HS-5 (cell line): ENCODE measurements around the gene WBP2NL.

ENCODE experiments used
- DNase-seq: peaks from one replicate; pipeline ENCODE4 v3.0.0-alpha.2; 2012; ENCODE audit warnings: low read depth

WBP2NL gene

DNA sequence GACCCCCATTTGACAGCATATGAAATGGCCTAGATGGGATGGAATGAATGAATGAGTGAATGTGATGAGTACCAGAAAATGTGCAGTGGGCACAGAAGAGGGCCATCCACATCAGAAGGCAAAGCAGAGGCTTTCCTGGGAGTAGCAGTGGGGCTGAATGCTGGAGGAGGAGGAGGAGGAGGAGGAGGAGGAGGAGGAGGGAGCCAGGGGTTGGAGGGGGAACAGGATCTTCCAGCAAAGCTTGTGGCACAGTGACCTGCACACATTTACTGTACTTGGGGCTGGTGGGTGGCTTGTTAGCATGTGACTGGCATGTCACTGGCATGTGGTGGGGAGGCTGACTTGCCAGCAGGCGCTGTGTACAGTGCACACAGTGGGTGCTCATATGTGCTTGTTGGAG, 19.9 kb upstream of the WBP2NL start:
- DNase-seq, result no peak

GRCh38 chr22:41979423-41980250, 19.0 kb upstream of the WBP2NL start:
- no peak for DNase-seq

DNA sequence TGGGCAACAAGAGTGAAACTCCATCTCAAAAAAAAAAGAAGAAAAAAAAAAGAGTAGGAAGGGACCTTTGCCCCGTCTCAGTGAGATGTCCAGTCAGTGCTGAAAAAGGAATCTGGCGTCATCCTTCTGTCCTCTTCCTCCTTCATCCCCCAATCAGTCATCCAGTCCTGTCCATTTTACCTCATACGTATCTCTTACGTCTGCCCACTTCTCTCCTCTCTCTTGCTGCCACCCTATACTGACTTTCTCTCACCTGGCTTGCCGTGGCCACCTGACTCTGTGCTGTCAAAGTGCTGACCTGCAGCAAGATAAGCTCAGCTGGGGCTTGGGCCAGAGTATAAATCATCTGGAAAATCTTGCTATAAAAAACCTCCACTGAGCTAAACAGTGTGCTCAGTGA, 15.7 kb upstream of the WBP2NL start:
- DNase-seq, result no peak

DNA sequence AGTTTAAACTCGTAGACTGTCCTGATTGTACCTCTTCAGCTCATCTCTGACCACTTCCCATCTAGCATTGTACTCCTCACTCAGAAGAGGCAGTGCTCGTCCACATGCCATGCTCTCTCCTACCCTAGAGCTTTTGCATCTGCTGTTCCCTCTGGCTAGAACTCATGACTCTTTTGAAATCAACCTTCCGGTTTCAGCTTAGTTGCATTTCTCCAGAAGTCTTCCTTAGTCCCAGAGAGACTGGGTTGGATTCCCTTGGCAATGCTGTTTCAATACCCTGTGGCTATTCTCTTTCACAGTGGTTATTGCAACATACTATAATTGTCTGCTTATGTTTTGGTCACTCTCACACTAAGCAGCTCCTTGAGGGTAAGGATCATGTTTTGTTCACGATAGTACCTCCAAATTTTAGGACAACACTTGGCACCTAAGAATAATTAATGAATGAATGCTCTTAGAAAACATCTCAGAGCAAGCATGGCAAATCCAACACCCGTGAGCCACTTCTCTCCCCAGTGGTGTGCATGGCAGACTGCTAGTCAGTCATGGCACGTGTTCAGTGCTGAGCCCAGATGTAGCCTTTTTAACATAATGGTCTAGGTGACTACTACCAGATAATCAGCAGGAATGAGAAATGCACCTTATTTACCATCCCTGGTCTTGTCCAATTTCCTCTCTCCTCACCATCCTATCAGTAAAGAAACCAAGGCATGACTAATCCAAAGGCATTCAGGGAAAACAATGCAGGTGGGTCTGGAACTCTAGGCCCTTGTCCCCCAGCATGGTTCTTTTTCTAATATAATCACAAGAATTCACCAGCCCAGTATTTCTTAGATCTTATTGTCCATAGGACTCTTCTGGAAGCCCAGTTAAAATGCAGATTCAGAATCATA, 14.8 kb upstream of the WBP2NL start:
- no peak for DNase-seq

- DNase-seq, result no peak
Measured at GRCh38 chr22:41987276-41987675, 11.3 kb upstream of the WBP2NL start.

DNA sequence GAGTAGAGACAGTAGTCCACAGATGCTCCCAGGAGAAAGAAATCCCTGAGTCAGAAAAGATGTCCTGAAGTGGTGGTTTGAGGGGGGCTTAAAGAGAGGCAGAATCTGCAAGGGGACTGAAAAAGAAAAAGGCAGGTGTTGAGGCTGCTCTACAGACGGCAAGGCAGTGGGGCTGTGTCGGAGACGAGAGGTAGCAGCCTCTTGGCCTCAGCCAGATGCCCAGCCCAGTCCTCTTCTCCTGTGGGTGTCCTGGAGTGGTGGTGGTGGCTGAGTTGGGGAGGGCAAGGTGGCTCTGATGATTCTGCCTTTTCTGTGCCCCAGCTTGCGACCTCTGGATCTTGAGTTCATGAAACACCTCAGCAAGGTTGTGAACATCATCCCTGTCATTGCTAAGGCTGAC, 9.3 kb upstream of the WBP2NL start:
- DNase-seq, result no peak

- DNase-seq, result no peak
Measured at GRCh38 chr22:41991111-41991510, 7.5 kb upstream of the WBP2NL start.

GRCh38 chr22:41992496-41992895, 6.1 kb upstream of the WBP2NL start:
- DNase-seq, result no peak

GRCh38 chr22:41995211-41995610, 3.4 kb upstream of the WBP2NL start:
- DNase-seq, result no peak

- no peak for DNase-seq
Measured at GRCh38 chr22:41996826-41997225, 1.8 kb upstream of the WBP2NL start.

DNA sequence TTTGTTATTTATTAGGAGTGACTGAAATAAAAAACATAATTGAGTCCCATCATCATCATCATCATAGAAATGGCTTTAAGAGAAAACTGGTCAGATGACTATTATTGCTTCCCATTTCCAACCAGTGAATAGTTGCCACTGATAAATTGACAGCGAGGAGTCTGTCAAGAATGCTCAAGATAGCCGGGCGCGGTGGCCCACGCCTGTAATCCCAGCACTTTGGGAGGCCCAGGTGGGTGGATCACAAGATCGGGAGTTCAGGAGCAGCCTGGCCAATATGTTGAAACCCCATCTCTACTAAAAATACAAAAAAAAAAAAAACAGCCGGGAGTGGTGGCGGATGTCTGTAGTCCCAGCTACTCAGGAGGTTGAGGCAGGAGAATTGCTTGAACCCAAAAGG, 1.9 kb downstream of the WBP2NL start:
- DNase-seq, result no peak

GRCh38 chr22:42001121-42001520, 2.5 kb downstream of the WBP2NL start:
- peak; percentile 13 for DNase-seq

- DNase-seq, result no peak
Measured at GRCh38 chr22:42001706-42002105, 3.1 kb downstream of the WBP2NL start.

DNA sequence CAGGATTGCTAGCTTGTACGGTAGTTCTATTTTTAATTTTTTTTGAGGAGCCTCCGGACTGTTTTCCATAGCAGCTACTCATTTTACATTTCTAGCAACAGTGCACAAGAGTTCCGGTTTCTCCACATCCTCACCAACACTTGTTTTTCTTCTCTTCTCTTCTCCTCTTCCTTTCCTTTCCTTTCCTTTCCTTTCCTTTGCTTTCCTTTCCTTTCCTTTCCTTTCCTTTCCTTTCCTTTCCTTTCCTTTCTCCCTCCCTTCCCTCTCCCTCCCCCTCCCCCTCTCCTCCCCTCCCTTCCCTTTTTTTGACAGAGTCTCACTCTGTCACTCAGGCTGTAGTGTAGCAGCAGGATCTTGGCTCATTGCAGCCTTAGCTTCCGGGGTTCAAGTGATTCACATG, 9.3 kb downstream of the WBP2NL start:
- DNase-seq, result no peak

GRCh38 chr22:42010778-42011177, 12.2 kb downstream of the WBP2NL start:
- DNase-seq, result no peak

- no peak for DNase-seq
Measured at GRCh38 chr22:42013385-42013784, 14.8 kb downstream of the WBP2NL start.

GRCh38 chr22:42016111-42016510, 17.5 kb downstream of the WBP2NL start:
- no peak for DNase-seq

DNA sequence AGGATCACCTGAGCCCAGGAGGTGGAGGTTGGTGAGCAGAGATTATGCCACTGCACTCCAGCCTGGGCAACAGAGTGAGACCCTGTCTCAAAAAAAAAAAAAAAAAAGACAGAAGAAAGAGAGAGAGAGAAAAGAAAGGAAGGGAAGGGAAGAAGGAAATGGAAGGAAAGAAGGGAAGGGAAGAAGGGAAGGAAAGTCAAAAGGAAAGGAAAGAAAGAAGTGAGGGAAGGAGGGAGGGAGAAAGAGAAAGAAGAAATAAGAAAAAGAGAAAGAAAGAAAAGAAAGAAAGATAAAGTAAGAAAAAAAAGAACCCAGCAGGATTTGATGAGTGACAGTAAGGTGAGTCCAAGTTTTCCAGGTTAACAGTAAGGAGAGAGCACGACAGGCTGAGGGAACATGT, 19.6 kb downstream of the WBP2NL start:
- no peak for DNase-seq

DNA sequence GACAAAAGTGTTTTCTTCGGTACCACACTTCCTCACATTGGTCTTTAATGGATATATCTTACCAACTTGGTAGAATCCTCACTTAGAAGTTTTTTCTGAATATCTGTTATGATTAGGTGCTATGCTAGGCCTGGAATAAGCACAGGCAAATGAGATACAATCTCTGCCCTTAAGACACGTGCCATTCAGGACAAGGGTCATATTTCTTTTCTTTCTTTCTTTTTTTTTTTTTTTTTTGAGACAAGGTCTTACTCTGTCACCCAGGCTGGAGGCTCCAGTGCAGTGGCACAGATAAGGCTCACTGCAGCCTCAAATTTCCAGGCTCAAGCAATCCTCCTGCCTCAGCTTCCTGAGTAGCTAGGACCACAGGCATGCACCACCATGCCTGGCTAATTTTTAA, 23.0 kb downstream of the WBP2NL start:
- DNase-seq, result no peak

GRCh38 chr22:42022162-42022847, 23.7 kb downstream of the WBP2NL start:
- no peak for DNase-seq

- DNase-seq, result no peak
Measured at GRCh38 chr22:42025421-42025820, 26.8 kb downstream of the WBP2NL start.

- no peak for DNase-seq
Measured at GRCh38 chr22:42026705-42027104, 28.1 kb downstream of the WBP2NL start.
